Measurements from ENCODE around the gene IZUMO4.
"Not testable (repeated sequence)": the region's sequence is repeated elsewhere in the genome, so short reads cannot be mapped to it uniquely, and the experiment has no call there.

- not testable (repeated sequence) for TF ChIP-seq ZNF274 (IDR thresholded peaks at IDR 0.05; ENCODE audit: low read depth, low read length); SUZ12 (IDR thresholded peaks at IDR 0.05; ENCODE audit: extremely low read depth, insufficient read depth, insufficient read length)
Observed at GRCh38 chr19:2086695-2087620, 9.8 kb upstream of the IZUMO4 start.
